OCI-LY3 (cell line): ENCODE results near the gene H1-8.

ENCODE experiments used
- EZH2phosphoT487 ChIP-seq: fragments of 200-600 bp; shearing (Covaris generic); IDR thresholded peaks from 2 replicates; pipeline ENCODE4 v1.6.1; 2018; ENCODE audit warnings: antibody characterized with exemption, mixed run types, low read depth
- TF ChIP-seq, protein P1 (sequence below): fragments of 200-600, 300-600 bp; sonication (generic); IDR thresholded peaks from 2 replicates; pipeline ENCODE4 v1.5.1; 2014; ENCODE audit warnings: antibody characterized with exemption, low read length, low read depth

GRCh38 chr3:129534428-129535027 is 8.4 kb upstream of the H1-8 start:
- TF ChIP-seq, protein P1, sequence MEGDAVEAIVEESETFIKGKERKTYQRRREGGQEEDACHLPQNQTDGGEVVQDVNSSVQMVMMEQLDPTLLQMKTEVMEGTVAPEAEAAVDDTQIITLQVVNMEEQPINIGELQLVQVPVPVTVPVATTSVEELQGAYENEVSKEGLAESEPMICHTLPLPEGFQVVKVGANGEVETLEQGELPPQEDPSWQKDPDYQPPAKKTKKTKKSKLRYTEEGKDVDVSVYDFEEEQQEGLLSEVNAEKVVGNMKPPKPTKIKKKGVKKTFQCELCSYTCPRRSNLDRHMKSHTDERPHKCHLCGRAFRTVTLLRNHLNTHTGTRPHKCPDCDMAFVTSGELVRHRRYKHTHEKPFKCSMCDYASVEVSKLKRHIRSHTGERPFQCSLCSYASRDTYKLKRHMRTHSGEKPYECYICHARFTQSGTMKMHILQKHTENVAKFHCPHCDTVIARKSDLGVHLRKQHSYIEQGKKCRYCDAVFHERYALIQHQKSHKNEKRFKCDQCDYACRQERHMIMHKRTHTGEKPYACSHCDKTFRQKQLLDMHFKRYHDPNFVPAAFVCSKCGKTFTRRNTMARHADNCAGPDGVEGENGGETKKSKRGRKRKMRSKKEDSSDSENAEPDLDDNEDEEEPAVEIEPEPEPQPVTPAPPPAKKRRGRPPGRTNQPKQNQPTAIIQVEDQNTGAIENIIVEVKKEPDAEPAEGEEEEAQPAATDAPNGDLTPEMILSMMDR: no peak
- no peak for TF ChIP-seq EZH2phosphoT487
